Measurements from ENCODE around the gene MTCL3.

GRCh38 chr6:127475823-127476176, 43.3 kb downstream of the MTCL3 start:
- TF ChIP-seq CTCF (IDR thresholded peaks at IDR 0.05; ENCODE audit: poor library complexity): no peak
- TF ChIP-seq EZH2 (IDR thresholded peaks at IDR 0.05; ENCODE audit: borderline replicate concordance): no peak
- no peak for TF ChIP-seq EZH2phosphoT487 (IDR thresholded peaks at IDR 0.05; ENCODE audit: low read depth, severe bottlenecking, unreplicated experiment)

Data from hepatocyte (in vitro differentiated cells).